Stomach (tissue), 9 donors: ENCODE measurements around the gene YKT6. TPM values are rescaled to one million over a fixed set of nuclear protein-coding genes. Genes with fewer than 3 reads are reported as not detected.

Experiments used
- DNase-seq, 2 donors: peaks; one replicate each; pipeline versions ENCODE4 v3.0.0 to v3.0.0-alpha.2; 2013 to 2019
- H3K27ac ChIP-seq, 5 donors: fragments of 200-600 bp in 4 of 5; sonication (generic) in 4 of 5; one replicate each; pipeline ENCODE4 v1.5.1; 2013 to 2019; ENCODE audit warnings: mild to moderate bottlenecking in 1 of 5, moderate library complexity in 1 of 5
- H3K27me3 ChIP-seq, 3 donors: fragments of 200-600 bp; sonication (generic); one replicate each; pipeline ENCODE4 v1.5.1; 2017 to 2019; ENCODE audit warnings: mixed run types in 1 of 3
- H3K36me3 ChIP-seq, 4 donors: fragments of 200-600 bp; sonication (generic); 1 replicate in 3 of 4; 2 replicates in 1 of 4; pipeline ENCODE4 v1.5.1; 2016 to 2019
- H3K4me1 ChIP-seq, 4 donors: fragments of 200-600 bp; sonication (generic); one replicate each; pipeline ENCODE4 v1.5.1; 2016 to 2019
- H3K4me3 ChIP-seq, 4 donors: fragments of 200-600 bp; sonication (generic) in 3 of 4; one replicate each; pipeline ENCODE4 v1.5.1; 2016 to 2019; ENCODE audit warnings: mild to moderate bottlenecking in 1 of 4
- H3K9me3 ChIP-seq, 4 donors: fragments of 200-600 bp; sonication (generic); one replicate each; pipeline ENCODE4 v1.5.1; 2016 to 2019
- EP300 ChIP-seq: sonication (generic); formaldehyde crosslinking; IDR thresholded peaks from one replicate; pipeline ENCODE4 v1.6.1; 2017; ENCODE audit warnings: antibody characterized with exemption
- POLR2A ChIP-seq, 4 donors: fragments of 450-650 bp; IDR thresholded peaks; one replicate each; pipeline ENCODE4 v1.6.1; 2016; ENCODE audit warnings: antibody characterized with exemption in 4 of 4, control low read depth in 2 of 4, mild to moderate bottlenecking in 1 of 4, moderate library complexity in 1 of 4
- POLR2AphosphoS5 ChIP-seq, 3 donors: sonication (generic); formaldehyde crosslinking; IDR thresholded peaks; one replicate each; pipeline ENCODE4 v1.6.1; 2016; ENCODE audit warnings: antibody characterized with exemption in 3 of 3
- WGBS, 5 donors: extraction: QIAGEN DNeasy Blood & Tissue Kit in 3 of 5; methylation state at CpG; one replicate each; pipeline versions ENCODE4 v1.1.5 to v1.1.7; 2013 to 2018; 5-methylcytosine and 5-hydroxymethylcytosine counted together
- intact Hi-C: fragments of 100-400 bp; cut with DNase I; formaldehyde crosslinking; loops from one replicate; pipeline ENCODE4 v1.15.1; 2023; ENCODE audit warnings: low total_unique reads
- polyA plus RNA-seq, 3 donors: library from polyadenylated mRNA; stranded (reverse); fragments of 200-250 nt; gene quantifications; one replicate each; pipeline ENCODE4 v1.2.3, GENCODE V29; 2013
- total RNA-seq, 5 donors: library from RNA; depleted of rRNA; stranded (reverse); fragments of >200 nt; gene quantifications; one replicate each; pipeline versions ENCODE4 v1.1.0 to v1.2.3, GENCODE V29; 2014 to 2016
- TF ChIP-seq, protein P1 (sequence below), 7 experiments: fragments of 450-650 bp in 4 of 7; fragments of 200-600 bp in 3 of 7; sonication (generic) in 3 of 7; IDR thresholded peaks; one replicate each; pipeline ENCODE4 v1.5.1; 2016 to 2019; ENCODE audit warnings: antibody characterized with exemption in 7 of 7, control low read depth in 2 of 7, mild to moderate bottlenecking in 1 of 7
- donor health status: healthy with polysubstance abuse.
- donor health status: Bipolar disorder and iron deficiency.
- donor health status: healthy.

Gene YKT6
- total and polyA plus RNA-seq, 8 donors: 35.3 to 86.9 (median 52.2) TPM

DNA sequence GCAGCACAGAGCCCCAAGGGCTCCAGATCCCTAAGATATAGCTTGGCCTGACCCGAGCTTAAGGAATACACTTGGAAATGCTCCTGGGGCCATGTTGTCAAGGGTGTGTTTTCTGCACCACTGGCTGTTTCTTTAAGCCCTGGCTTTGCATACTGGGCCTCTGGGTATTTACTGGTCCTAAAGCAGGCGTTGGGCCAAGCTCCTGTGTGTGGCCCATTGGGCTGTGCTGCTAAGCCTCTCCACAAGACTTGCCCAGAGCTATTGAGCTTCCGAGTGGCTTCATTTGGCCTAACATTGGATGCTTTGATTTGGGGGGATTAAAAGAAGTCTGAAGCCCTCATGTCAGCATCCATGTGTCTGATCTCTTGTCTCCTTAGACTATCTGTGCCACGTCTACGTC, 5.2 kb downstream of the YKT6 start:
- WGBS, 5 donors: 93 to 95% (median 95%) methylated on average over 5 of the region's 5 CpGs
- H3K36me3 ChIP-seq: peaks cover 59 to 77% (median 69%) of the 10 kb centered on the region in 4 donors

DNA sequence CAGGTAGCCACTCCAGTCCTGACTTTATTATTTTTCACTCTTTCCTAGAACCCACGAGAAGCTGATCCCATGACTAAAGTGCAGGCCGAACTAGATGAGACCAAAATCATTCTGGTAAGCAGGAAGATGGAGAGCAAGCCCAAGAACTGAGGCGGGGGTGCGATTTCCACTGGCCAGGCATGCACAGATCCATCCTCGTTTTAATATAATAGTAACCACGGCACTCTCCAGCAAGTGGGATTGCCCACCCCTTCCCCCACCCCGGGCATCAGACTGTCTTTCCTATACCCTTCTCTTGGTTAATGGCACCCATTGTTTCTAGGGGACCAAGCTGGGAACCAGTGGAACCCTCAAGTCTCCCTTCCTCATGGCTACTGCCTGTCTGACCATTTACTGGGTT, 7.3 kb downstream of the YKT6 start:
- peaks cover 76 to 98% (median 90%) of the 10 kb centered on the region in 4 donors for H3K36me3 ChIP-seq
- H3K4me3 ChIP-seq: no peak overlapping the region
- peaks cover 0 to 11% (median 4%) of the 10 kb centered on the region in 4 donors for H3K4me1 ChIP-seq
- no peak for DNase-seq
- TF ChIP-seq POLR2A (IDR thresholded peaks at IDR 0.05): no peak
- TF ChIP-seq POLR2AphosphoS5 (IDR thresholded peaks at IDR 0.05): no peak
- TF ChIP-seq, protein P1, sequence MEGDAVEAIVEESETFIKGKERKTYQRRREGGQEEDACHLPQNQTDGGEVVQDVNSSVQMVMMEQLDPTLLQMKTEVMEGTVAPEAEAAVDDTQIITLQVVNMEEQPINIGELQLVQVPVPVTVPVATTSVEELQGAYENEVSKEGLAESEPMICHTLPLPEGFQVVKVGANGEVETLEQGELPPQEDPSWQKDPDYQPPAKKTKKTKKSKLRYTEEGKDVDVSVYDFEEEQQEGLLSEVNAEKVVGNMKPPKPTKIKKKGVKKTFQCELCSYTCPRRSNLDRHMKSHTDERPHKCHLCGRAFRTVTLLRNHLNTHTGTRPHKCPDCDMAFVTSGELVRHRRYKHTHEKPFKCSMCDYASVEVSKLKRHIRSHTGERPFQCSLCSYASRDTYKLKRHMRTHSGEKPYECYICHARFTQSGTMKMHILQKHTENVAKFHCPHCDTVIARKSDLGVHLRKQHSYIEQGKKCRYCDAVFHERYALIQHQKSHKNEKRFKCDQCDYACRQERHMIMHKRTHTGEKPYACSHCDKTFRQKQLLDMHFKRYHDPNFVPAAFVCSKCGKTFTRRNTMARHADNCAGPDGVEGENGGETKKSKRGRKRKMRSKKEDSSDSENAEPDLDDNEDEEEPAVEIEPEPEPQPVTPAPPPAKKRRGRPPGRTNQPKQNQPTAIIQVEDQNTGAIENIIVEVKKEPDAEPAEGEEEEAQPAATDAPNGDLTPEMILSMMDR (IDR thresholded peaks at IDR 0.05): no peak
- no peak for TF ChIP-seq EP300
- no peak overlapping the region for H3K27ac ChIP-seq
- H3K9me3 ChIP-seq: no peaks in the 10 kb centered on the region
- no peaks in the 10 kb centered on the region for H3K27me3 ChIP-seq
- intact Hi-C loops: no loop called here
- 91 to 97% (median 95%) methylated on average over 7 of the region's 7 CpGs for WGBS, 5 donors

More for the DNA sequence above, 5.2 kb downstream of the YKT6 start:
- H3K27ac ChIP-seq: no peak overlapping the region
- intact Hi-C loops: no loop called here
- no peaks in the 10 kb centered on the region for H3K9me3 ChIP-seq
- no peaks in the 10 kb centered on the region for H3K27me3 ChIP-seq
- TF ChIP-seq POLR2AphosphoS5 (IDR thresholded peaks at IDR 0.05) (no peak), EP300 (no peak), POLR2A (IDR thresholded peaks at IDR 0.05) (no peak)
- TF ChIP-seq, protein P1 (IDR thresholded peaks at IDR 0.05): no peak
- peaks cover 6 to 28% (median 20%) of the 10 kb centered on the region in 4 donors for H3K4me1 ChIP-seq
- DNase-seq: no peak
- H3K4me3 ChIP-seq: no peak overlapping the region

DNA sequence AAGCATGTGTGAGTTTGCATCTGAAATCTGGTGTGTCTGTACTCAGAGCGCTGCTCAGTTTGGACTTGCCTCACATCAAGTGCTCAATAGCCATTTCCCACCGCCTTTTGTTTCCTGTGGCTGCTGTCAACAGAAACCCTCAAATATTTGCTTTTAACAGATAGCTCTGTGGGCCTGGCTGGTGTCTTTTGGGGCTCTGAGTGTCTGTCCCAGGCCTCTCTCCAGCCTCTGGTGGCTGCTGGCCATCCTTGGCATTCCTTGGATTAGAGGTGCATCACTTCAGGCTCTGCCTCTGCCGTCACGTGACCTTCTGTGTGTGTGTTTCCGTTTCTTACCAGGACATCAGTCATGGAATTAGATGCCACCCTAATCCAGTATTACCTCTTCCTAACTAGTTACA, 9.3 kb downstream of the YKT6 start:
- Histone ChIP-seq H3K4me3 (no peak overlapping the region), H3K4me1 (no peaks in the 10 kb centered on the region), H3K9me3 (no peaks in the 10 kb centered on the region), H3K36me3 (peaks cover 76 to 96% (median 90%) of the 10 kb centered on the region in 4 donors), H3K27me3 (no peaks in the 10 kb centered on the region), H3K27ac (no peak overlapping the region)
- 75 to 89% (median 84%) methylated on average over 5 of the region's 5 CpGs for WGBS, 5 donors
- TF ChIP-seq POLR2A (IDR thresholded peaks at IDR 0.05) (no peak), EP300 (no peak), POLR2AphosphoS5 (IDR thresholded peaks at IDR 0.05) (no peak)
- TF ChIP-seq, protein P1 (IDR thresholded peaks at IDR 0.05): no peak
- intact Hi-C loops: no loop called here
- DNase-seq: no peak

DNA sequence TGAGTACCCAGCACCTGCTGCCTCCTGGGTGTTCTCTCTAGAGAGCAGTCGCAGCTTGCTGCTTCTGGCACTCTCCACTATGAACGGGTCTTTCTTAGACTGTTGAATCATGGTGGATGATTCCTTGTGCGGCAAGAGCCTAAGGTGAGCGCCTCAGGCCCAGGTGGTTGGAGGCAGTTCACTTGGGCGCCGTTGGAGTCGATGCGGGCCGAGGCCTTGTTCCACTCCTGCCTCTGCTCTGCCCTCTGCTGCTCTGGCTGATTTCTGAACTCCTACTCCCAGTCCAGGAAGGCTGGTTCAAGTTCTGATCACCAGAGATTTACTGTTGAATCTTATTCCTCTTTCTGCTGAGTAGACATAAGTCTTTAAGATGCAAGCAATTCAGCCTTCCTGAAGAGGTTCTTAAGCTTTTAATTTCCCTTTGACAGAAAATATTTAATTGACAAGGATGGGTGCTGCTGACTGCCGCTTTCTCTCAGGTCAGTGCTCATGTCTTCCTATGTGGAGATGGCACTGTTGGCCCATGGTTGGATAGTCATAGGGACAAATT, 10.4 kb downstream of the YKT6 start:
- no peak overlapping the region for H3K27ac ChIP-seq
- 92 to 100% (median 94%) methylated on average over 2 to 10 of the region's 10 CpGs for WGBS, 5 donors

More for the DNA sequence above, 10.4 kb downstream of the YKT6 start:
- no peak for DNase-seq
- TF ChIP-seq EP300 (no peak), POLR2A (IDR thresholded peaks at IDR 0.05) (no peak), POLR2AphosphoS5 (IDR thresholded peaks at IDR 0.05) (no peak)
- TF ChIP-seq, protein P1 (IDR thresholded peaks at IDR 0.05): no peak
- Histone ChIP-seq H3K27me3 (no peaks in the 10 kb centered on the region), H3K4me3 (no peak overlapping the region), H3K36me3 (peaks cover 67 to 86% (median 80%) of the 10 kb centered on the region in 4 donors), H3K4me1 (no peaks in the 10 kb centered on the region), H3K9me3 (no peaks in the 10 kb centered on the region)
- intact Hi-C loops: no loop called here
